Smooth muscle cell (in vitro differentiated cells): ENCODE results near the gene GNB1L. TPM values are rescaled to one million over a fixed set of nuclear protein-coding genes. Genes with fewer than 3 reads are reported as not detected.

Experiments used
- DNase-seq: peaks from one replicate; lab custom pipeline; 2025; ENCODE audit not compliant: unreplicated experiment; lab: John Stamatoyannopoulos, UW
- H2AFZ ChIP-seq: fragments of 200-600 bp; sonication (generic); 2 replicates; pipeline ENCODE4 v1.6.0; 2016; ENCODE audit warnings: antibody characterized with exemption, low read depth, mild to moderate bottlenecking
- H3F3A ChIP-seq: fragments of 200-600 bp; sonication (generic); 2 replicates; pipeline ENCODE4 v1.6.0; 2017; ENCODE audit warnings: antibody characterized with exemption, low read depth
- H3K27ac ChIP-seq: fragments of 200-600 bp; sonication (generic); 2 replicates; pipeline ENCODE4 v1.5.1; 2016; ENCODE audit warnings: low read depth, mild to moderate bottlenecking
- H3K27me3 ChIP-seq: fragments of 200-600 bp; sonication (generic); 2 replicates; pipeline ENCODE4 v1.6.1; 2016; ENCODE audit warnings: low read depth, mild to moderate bottlenecking
- H3K36me3 ChIP-seq: fragments of 200-600 bp; sonication (generic); 2 replicates; pipeline ENCODE4 v1.5.1; 2016; ENCODE audit warnings: low read depth
- H3K4me1 ChIP-seq: fragments of 200-600 bp; sonication (generic); 2 replicates; pipeline ENCODE4 v1.5.1; 2016; ENCODE audit warnings: low read depth
- H3K4me2 ChIP-seq: fragments of 200-600 bp; sonication (generic); 2 replicates; pipeline ENCODE4 v1.6.0; 2016; ENCODE audit warnings: mild to moderate bottlenecking
- H3K4me3 ChIP-seq: fragments of 200-600 bp; sonication (generic); 2 replicates; pipeline ENCODE4 v1.5.1; 2016; ENCODE audit warnings: mild to moderate bottlenecking
- H3K79me2 ChIP-seq: fragments of 200-600 bp; sonication (generic); 2 replicates; pipeline ENCODE4 v1.6.0; 2016; ENCODE audit warnings: low read depth, mild to moderate bottlenecking
- H3K9ac ChIP-seq: fragments of 200-600 bp; sonication (generic); 2 replicates; pipeline ENCODE4 v1.6.0; 2016; ENCODE audit warnings: low read depth
- H3K9me3 ChIP-seq: fragments of 200-600 bp; sonication (generic); replicated peaks from 2 replicates; pipeline ENCODE4 v1.5.1; 2016; ENCODE audit warnings: low read depth
- H4K20me1 ChIP-seq: fragments of 200-600 bp; sonication (generic); 2 replicates; pipeline ENCODE4 v1.6.0; 2016; ENCODE audit warnings: low read depth
- WGBS: methylation state at CpG from one replicate; pipeline ENCODE4 v1.1.7; 2016; ENCODE audit warnings: low lambda C conversion rate; 5-methylcytosine and 5-hydroxymethylcytosine counted together
- polyA plus RNA-seq: library from polyadenylated mRNA; unstranded; fragments of >200 nt; fragmentation: Nextera tagmentation; extraction: Ambion mirVana; gene quantifications from 2 replicates; pipeline ENCODE4 v1.2.1, GENCODE V29; 2016
- total RNA-seq: library from RNA; depleted of rRNA; stranded (reverse); fragments of >200 nt; gene quantifications from 2 replicates; pipeline ENCODE4 v1.2.3, GENCODE V29; 2014
- TF ChIP-seq, protein P1 (sequence below): fragments of 200-600 bp; sonication (generic); IDR thresholded peaks from 2 replicates; pipeline ENCODE4 v1.5.1; 2017; ENCODE audit warnings: borderline replicate concordance, mild to moderate bottlenecking, antibody characterized with exemption; ENCODE audit not compliant: insufficient read depth, poor library complexity, severe bottlenecking

GNB1L gene
- total and polyA plus RNA-seq, 2 experiments from 2014 or later = 4.1 to 7.4 TPM

DNA sequence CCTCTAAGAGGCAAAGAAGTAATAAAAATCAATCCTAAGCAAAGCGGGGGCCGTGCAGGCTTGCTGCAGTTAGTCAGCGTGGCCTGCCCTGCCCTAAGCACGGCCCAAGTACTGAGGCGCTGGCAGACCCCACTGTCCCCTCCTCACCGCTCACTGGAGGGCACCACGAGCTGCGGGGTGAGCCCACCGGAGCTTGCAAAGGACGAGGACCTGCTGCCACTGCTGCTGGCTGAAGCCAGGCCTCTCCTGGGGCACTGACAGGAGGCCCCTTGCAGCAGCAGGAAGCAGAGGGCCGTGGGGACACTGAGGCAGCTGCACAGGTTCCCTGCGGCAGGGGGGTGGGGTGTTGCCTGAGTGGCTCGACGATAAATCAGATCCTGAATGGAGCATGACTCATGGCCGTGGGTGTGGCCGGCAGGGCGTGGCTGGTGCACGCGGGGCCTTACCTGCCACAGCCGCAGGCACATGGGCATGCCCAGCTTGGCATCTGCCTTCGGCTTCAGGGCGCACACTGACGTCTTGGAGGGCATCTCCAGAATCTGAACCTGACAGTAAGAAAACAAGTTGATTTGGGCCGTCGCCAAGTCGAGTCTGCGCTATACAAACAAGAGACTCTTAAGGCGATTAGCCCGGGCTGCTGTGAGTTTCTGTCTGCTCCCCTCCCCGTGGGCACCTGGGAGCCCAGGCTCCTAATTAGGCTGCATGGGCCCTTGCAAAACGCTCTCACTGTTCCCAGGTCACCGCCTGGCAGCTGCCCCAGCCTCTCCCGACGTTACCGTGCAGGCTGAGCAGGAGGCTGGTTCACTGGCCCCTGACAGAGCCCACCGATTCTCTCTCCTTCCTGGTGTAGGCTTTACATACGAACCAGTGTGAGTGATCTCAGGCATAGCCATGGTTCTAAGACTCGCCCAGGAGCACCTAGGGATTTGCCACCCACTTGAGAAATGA lies 48.2 kb downstream of the GNB1L start:
- no peak for DNase-seq

DNA sequence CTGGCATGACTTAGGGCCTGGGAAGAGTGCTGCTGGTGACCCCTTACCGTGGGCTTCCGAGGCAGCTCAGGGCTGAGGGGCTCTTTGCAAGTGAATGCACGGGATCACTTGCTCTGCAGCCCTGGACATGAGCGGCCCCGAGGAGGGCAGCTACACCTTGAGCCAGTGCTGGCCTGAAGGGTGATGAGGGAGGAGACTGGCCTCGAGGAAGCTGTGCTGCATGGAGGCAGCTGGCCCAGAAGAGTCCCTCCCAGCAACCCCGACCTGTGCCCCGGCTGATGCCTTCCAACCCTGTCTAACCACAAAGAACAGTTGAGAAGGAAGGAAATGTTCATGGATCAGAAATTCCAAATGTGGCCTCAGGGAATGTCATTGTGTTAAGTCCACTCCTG lies 48.9 kb downstream of the GNB1L start:
- H3K4me1 ChIP-seq = no peaks in the 10 kb centered on the region
- no peak for DNase-seq
- TF ChIP-seq, protein P1, sequence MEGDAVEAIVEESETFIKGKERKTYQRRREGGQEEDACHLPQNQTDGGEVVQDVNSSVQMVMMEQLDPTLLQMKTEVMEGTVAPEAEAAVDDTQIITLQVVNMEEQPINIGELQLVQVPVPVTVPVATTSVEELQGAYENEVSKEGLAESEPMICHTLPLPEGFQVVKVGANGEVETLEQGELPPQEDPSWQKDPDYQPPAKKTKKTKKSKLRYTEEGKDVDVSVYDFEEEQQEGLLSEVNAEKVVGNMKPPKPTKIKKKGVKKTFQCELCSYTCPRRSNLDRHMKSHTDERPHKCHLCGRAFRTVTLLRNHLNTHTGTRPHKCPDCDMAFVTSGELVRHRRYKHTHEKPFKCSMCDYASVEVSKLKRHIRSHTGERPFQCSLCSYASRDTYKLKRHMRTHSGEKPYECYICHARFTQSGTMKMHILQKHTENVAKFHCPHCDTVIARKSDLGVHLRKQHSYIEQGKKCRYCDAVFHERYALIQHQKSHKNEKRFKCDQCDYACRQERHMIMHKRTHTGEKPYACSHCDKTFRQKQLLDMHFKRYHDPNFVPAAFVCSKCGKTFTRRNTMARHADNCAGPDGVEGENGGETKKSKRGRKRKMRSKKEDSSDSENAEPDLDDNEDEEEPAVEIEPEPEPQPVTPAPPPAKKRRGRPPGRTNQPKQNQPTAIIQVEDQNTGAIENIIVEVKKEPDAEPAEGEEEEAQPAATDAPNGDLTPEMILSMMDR = no peak
- no peaks in the 10 kb centered on the region for H3K27me3 ChIP-seq
- H3K36me3 ChIP-seq = no peaks in the 10 kb centered on the region
- H3K27ac ChIP-seq = no peak overlapping the region
- no peak overlapping the region for H3K4me2 ChIP-seq
- H3K4me3 ChIP-seq = no peak overlapping the region
- H4K20me1 ChIP-seq = no peaks in the 10 kb centered on the region
- H3K79me2 ChIP-seq = no peaks in the 10 kb centered on the region
- H2AFZ ChIP-seq = no peak overlapping the region
- no peak overlapping the region for H3K9ac ChIP-seq
- 90% methylated on average over 8 of the region's 8 CpGs for WGBS
- no peaks in the 10 kb centered on the region for H3F3A ChIP-seq
- H3K9me3 ChIP-seq = no peaks in the 10 kb centered on the region

More for the DNA sequence above, 48.2 kb downstream of the GNB1L start:
- Histone ChIP-seq H3K4me3 (no peak overlapping the region), H4K20me1 (no peaks in the 10 kb centered on the region), H3K9ac (no peak overlapping the region), H3K36me3 (no peaks in the 10 kb centered on the region), H3F3A (no peaks in the 10 kb centered on the region), H2AFZ (no peak overlapping the region), H3K27ac (no peak overlapping the region), H3K9me3 (no peaks in the 10 kb centered on the region), H3K4me2 (no peak overlapping the region), H3K27me3 (no peaks in the 10 kb centered on the region), H3K79me2 (no peaks in the 10 kb centered on the region), H3K4me1 (no peaks in the 10 kb centered on the region)
- WGBS = 82% methylated on average over 38 of the region's 38 CpGs
- TF ChIP-seq, protein P1 = no peak

DNA sequence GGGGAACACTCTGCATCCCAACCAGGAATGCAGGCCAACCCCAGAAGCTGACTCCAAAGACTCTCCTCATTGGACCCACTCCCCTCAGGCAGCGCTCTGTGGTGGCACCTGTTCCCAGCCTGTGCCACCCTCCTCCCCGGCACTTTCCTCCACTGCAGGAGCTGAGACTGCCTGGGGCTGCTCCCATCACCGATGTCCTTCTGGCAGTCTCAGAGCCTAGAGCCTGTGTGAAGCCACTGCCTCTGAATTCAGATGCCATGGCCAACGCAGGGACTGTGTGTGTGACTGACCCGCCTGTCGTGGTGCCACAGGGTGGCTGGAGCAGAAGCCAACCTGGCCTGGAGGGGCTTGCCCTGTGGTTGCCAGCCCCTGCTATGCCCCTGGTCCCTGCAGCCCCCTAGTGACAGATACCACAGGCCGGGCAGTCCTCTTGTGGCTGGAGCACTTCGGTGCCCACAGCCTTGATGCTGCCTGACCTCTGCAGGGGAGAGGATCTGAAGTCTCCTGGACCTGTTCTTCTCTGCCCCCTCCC lies 50.9 kb downstream of the GNB1L start:
- H4K20me1 ChIP-seq = no peaks in the 10 kb centered on the region
- no peak overlapping the region for H3K9ac ChIP-seq
- TF ChIP-seq, protein P1 = no peak
- no peaks in the 10 kb centered on the region for H3K9me3 ChIP-seq
- H3F3A ChIP-seq = no peaks in the 10 kb centered on the region
- H3K4me3 ChIP-seq = no peak overlapping the region
- 97% methylated on average over 7 of the region's 8 CpGs for WGBS
- no peaks in the 10 kb centered on the region for H3K36me3 ChIP-seq
- no peak for DNase-seq
- no peaks in the 10 kb centered on the region for H3K79me2 ChIP-seq
- no peak overlapping the region for H3K27ac ChIP-seq
- no peaks in the 10 kb centered on the region for H3K27me3 ChIP-seq
- no peak overlapping the region for H3K4me2 ChIP-seq
- H3K4me1 ChIP-seq = no peaks in the 10 kb centered on the region
- H2AFZ ChIP-seq = no peak overlapping the region
